ENCODE results near the gene PHF19. TPM values are rescaled to one million over a fixed set of nuclear protein-coding genes. Genes with fewer than 3 reads are reported as not detected.

The PHF19 gene
- total RNA-seq, 1 donor from 2014 or later = 10.0 TPM

DNA sequence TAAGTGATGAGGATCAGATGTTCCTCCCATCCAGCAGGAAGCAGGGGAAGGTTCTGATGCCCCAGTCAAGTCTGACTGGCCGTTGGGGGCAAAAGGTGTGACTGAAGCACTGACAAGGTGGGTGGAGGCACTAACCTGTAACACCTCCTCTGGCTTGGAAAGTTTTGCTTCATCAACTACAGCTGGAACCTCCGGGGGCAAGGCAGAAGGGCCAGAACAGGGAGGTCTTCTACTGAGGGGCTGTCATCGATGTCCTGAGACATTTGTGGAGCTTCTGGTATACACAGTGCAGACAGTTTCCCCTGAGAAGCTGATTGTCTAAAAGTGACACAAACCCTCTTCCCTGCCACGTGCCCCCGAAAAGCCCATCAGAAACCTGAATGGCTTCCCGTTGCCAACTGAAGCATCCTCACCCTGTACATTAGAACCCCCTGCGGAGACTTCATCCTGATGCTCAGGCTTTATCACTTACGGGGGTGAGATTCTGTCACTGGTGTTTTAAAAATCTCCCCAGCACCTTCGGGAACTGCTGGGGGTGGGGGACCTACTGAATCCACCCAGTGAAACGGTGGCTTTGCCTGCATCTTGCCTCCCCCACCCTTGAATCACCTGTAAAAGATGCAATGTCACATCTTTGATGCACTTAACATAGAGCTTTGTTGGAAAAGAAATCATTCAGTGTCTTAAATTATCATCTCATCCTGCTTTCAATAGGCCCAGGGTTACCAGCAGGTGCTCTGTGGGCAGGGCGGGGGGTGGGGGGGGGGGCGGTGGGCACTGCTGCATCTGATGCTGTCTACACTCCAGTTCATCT, 25.0 kb upstream of the PHF19 start:
- Mint-ChIP-seq H3K36me3 (ENCODE audit: low read depth, unreplicated experiment) (no peaks in the 10 kb centered on the region), H3K27ac (ENCODE audit: unreplicated experiment) (no peak overlapping the region), H3K27me3 (ENCODE audit: unreplicated experiment) (peaks cover 2% of the 10 kb centered on the region), H3K4me3 (ENCODE audit: unreplicated experiment) (no peak overlapping the region), H3K4me1 (ENCODE audit: unreplicated experiment) (no peaks in the 10 kb centered on the region), H3K9me3 (ENCODE audit: unreplicated experiment) (no peaks in the 10 kb centered on the region)
- DNase-seq (ENCODE audit: low spot score) = no peak
- TF ChIP-seq, protein P1, sequence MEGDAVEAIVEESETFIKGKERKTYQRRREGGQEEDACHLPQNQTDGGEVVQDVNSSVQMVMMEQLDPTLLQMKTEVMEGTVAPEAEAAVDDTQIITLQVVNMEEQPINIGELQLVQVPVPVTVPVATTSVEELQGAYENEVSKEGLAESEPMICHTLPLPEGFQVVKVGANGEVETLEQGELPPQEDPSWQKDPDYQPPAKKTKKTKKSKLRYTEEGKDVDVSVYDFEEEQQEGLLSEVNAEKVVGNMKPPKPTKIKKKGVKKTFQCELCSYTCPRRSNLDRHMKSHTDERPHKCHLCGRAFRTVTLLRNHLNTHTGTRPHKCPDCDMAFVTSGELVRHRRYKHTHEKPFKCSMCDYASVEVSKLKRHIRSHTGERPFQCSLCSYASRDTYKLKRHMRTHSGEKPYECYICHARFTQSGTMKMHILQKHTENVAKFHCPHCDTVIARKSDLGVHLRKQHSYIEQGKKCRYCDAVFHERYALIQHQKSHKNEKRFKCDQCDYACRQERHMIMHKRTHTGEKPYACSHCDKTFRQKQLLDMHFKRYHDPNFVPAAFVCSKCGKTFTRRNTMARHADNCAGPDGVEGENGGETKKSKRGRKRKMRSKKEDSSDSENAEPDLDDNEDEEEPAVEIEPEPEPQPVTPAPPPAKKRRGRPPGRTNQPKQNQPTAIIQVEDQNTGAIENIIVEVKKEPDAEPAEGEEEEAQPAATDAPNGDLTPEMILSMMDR (IDR thresholded peaks at IDR 0.05; ENCODE audit: unreplicated experiment) = no peak

DNA sequence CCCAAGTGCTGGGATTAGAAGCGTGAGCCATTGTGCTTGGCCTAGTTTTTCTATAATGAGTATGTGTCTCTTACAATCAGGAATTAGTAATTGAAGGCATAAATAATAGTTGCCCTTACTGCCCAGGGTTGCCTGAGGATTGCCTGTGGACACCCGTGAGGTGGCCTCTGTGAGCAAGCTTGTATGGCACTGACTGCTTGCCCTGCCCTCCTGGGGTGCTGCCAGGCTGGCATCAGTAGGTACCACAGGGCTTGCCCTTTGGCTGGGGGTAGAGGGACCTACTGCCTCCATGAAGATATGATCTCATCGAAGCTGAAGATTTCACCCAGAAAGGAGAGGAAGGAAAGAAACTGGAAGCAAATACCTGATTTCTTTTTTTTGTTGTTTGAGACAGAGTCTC, 23.8 kb upstream of the PHF19 start:
- Mint-ChIP-seq H3K27me3 (ENCODE audit: unreplicated experiment) (peaks cover under 1% of the 10 kb centered on the region), H3K4me1 (ENCODE audit: unreplicated experiment) (no peaks in the 10 kb centered on the region), H3K9me3 (ENCODE audit: unreplicated experiment) (no peaks in the 10 kb centered on the region), H3K36me3 (ENCODE audit: low read depth, unreplicated experiment) (no peaks in the 10 kb centered on the region), H3K27ac (ENCODE audit: unreplicated experiment) (no peak overlapping the region), H3K4me3 (ENCODE audit: unreplicated experiment) (no peak overlapping the region)
- TF ChIP-seq, protein P1 (IDR thresholded peaks at IDR 0.05; ENCODE audit: unreplicated experiment) = no peak
- DNase-seq (ENCODE audit: low spot score) = no peak

DNA sequence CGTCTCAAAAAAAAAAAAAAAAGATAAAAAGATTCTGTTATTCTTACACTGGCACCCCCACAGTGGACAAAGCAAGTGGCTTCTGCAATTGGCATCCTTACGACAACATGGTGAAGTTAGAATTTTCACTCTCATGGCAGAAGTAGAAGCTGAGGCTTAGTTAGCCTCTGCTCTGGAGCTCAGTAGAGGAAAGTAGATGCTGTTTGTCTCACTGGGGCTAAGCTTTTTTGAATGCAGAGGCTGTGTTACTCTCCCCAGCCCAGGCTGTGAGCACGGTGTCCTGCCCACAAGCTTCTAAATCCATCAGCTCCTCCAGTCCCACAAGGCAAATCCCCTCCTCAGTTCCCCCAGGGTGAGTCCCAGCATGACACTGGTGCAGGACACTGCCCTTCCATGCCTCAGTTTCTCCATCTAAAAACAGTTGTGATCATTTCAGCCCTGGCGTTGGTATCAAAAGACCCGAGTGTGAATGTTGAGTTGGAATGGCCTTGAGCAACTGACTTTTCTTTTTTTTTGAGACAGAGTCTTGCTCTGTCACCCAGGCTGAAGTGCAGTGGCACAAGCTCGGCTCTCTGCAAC, 22.6 kb upstream of the PHF19 start:
- no peaks in the 10 kb centered on the region for H3K4me1 Mint-ChIP-seq (ENCODE audit: unreplicated experiment)
- H3K36me3 Mint-ChIP-seq (ENCODE audit: low read depth, unreplicated experiment) = no peaks in the 10 kb centered on the region
- H3K9me3 Mint-ChIP-seq (ENCODE audit: unreplicated experiment) = no peaks in the 10 kb centered on the region
- no peaks in the 10 kb centered on the region for H3K27me3 Mint-ChIP-seq (ENCODE audit: unreplicated experiment)
- H3K4me3 Mint-ChIP-seq (ENCODE audit: unreplicated experiment) = no peak overlapping the region
- TF ChIP-seq, protein P1 (IDR thresholded peaks at IDR 0.05; ENCODE audit: unreplicated experiment) = no peak
- H3K27ac Mint-ChIP-seq (ENCODE audit: unreplicated experiment) = no peak overlapping the region
- DNase-seq (ENCODE audit: low spot score) = no peak

DNA sequence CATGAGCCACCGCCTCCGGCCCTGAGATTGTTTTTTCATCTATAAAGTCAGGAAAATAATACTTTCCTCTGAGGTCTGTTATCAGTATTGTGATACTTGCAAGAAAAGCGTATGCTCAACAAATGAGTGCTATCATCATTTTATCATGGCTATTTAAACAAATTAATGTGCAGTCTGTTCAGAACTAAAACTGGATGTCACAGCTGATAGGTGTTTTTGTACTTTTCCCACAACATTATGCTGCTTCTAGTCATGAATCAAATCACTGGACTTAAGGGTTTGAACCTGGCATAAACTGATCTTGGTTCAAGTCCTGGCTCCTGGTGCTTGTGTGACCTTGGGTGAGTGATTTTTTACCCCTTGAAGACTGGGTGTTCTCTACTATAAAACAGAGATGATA, 21.4 kb upstream of the PHF19 start:
- Mint-ChIP-seq H3K4me1 (ENCODE audit: unreplicated experiment) (no peaks in the 10 kb centered on the region), H3K4me3 (ENCODE audit: unreplicated experiment) (no peak overlapping the region), H3K36me3 (ENCODE audit: low read depth, unreplicated experiment) (no peaks in the 10 kb centered on the region), H3K27me3 (ENCODE audit: unreplicated experiment) (no peaks in the 10 kb centered on the region), H3K9me3 (ENCODE audit: unreplicated experiment) (no peaks in the 10 kb centered on the region), H3K27ac (ENCODE audit: unreplicated experiment) (no peak overlapping the region)
- no peak for DNase-seq (ENCODE audit: low spot score)
- TF ChIP-seq, protein P1 (IDR thresholded peaks at IDR 0.05; ENCODE audit: unreplicated experiment) = no peak

DNA sequence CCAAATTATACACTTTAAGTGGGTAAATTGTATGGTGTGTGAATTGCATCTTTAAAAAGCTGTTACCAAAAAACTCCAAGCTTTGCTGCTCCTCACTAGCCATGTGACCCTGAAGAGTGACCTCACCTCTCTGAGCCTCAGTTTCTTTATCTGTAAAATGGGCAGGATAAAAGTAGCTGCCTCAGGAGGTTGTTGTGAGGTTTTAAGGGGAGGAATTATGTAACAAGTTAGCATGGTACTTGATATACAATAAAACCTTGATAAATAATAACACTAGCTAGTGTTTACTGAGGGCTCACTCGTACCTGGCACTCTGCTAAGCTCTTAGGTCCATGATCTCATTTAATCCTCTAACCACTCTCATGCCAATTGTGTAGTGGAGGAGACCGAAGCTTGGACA, 19.0 kb upstream of the PHF19 start:
- H3K4me1 Mint-ChIP-seq (ENCODE audit: unreplicated experiment) = no peaks in the 10 kb centered on the region
- no peak overlapping the region for H3K4me3 Mint-ChIP-seq (ENCODE audit: unreplicated experiment)
- DNase-seq (ENCODE audit: low spot score) = no peak

More for the DNA sequence above, 19.0 kb upstream of the PHF19 start:
- TF ChIP-seq, protein P1 (IDR thresholded peaks at IDR 0.05; ENCODE audit: unreplicated experiment) = no peak
- Mint-ChIP-seq H3K27me3 (ENCODE audit: unreplicated experiment) (peaks cover 8% of the 10 kb centered on the region), H3K9me3 (ENCODE audit: unreplicated experiment) (no peaks in the 10 kb centered on the region), H3K27ac (ENCODE audit: unreplicated experiment) (no peak overlapping the region), H3K36me3 (ENCODE audit: low read depth, unreplicated experiment) (no peaks in the 10 kb centered on the region)

Data from endothelial cell (in vitro differentiated cells).